ENCODE results near the gene CPD.

- no peak for TF ChIP-seq POLR2A (IDR thresholded peaks at IDR 0.05; ENCODE audit: low read depth, low read length)
- TF ChIP-seq POLR2AphosphoS5 (IDR thresholded peaks at IDR 0.05; ENCODE audit: low read depth, low read length): no peak
- no peak for TF ChIP-seq TAF1 (IDR thresholded peaks at IDR 0.05; ENCODE audit: borderline replicate concordance, low read depth, low read length)
Measured at GRCh38 chr17:30343796-30344195, 34.9 kb upstream of the CPD start.
